ENCODE measurements around the gene AKAP6.
A peak's percentile ranks its signal among the peaks of the same experiment; 100 is the strongest.
"Not testable (repeated sequence)": the region's sequence is repeated elsewhere in the genome, so short reads cannot be mapped to it uniquely, and the experiment has no call there.

Gene AKAP6

GRCh38 chr14:32770422-32770821, 441.3 kb downstream of the AKAP6 start:
- TF ChIP-seq CTCF (conservative IDR thresholded peaks at IDR 0.05; ENCODE audit: low read depth, low read length), result no peak
- DNase-seq (ENCODE audit: low read depth), result no peak
- no peak overlapping the region for H3K4me3 ChIP-seq (ENCODE audit: low read depth, low read length)

- TF ChIP-seq CTCF (conservative IDR thresholded peaks at IDR 0.05; ENCODE audit: low read depth, low read length), result no peak
- no peak for DNase-seq (ENCODE audit: low read depth)
- no peak overlapping the region for H3K4me3 ChIP-seq (ENCODE audit: low read depth, low read length)
Observed at GRCh38 chr14:32774214-32774613, 445.1 kb downstream of the AKAP6 start.

- DNase-seq (ENCODE audit: low read depth), result peak; percentile 31
- H3K4me3 ChIP-seq (ENCODE audit: low read depth, low read length), result no peak overlapping the region
- TF ChIP-seq CTCF (conservative IDR thresholded peaks at IDR 0.05; ENCODE audit: low read depth, low read length), result no peak
Observed at GRCh38 chr14:32779840-32780239, 450.7 kb downstream of the AKAP6 start.

GRCh38 chr14:32784405-32784804, 455.3 kb downstream of the AKAP6 start:
- H3K4me3 ChIP-seq (ENCODE audit: low read depth, low read length), result no peak overlapping the region
- no peak for DNase-seq (ENCODE audit: low read depth)
- no peak for TF ChIP-seq CTCF (conservative IDR thresholded peaks at IDR 0.05; ENCODE audit: low read depth, low read length)

- H3K4me3 ChIP-seq (ENCODE audit: low read depth, low read length), result no peak overlapping the region
- no peak for TF ChIP-seq CTCF (conservative IDR thresholded peaks at IDR 0.05; ENCODE audit: low read depth, low read length)
- DNase-seq (ENCODE audit: low read depth), result no peak
Observed at GRCh38 chr14:32785585-32785984, 456.5 kb downstream of the AKAP6 start.

GRCh38 chr14:32786886-32787285, 457.8 kb downstream of the AKAP6 start:
- no peak for DNase-seq (ENCODE audit: low read depth)
- TF ChIP-seq CTCF (conservative IDR thresholded peaks at IDR 0.05; ENCODE audit: low read depth, low read length), result no peak
- no peak overlapping the region for H3K4me3 ChIP-seq (ENCODE audit: low read depth, low read length)

GRCh38 chr14:32793033-32793432, 463.9 kb downstream of the AKAP6 start:
- not testable (repeated sequence) for DNase-seq (ENCODE audit: low read depth); H3K4me3 ChIP-seq (ENCODE audit: low read depth, low read length)

- no peak for DNase-seq (ENCODE audit: low read depth)
- no peak overlapping the region for H3K4me3 ChIP-seq (ENCODE audit: low read depth, low read length)
- no peak for TF ChIP-seq CTCF (conservative IDR thresholded peaks at IDR 0.05; ENCODE audit: low read depth, low read length)
Observed at GRCh38 chr14:32800320-32800719, 471.2 kb downstream of the AKAP6 start.

Measured in choroid plexus epithelial cell (primary cell).